A549 treated with GW870086 at 1 μM for 4 hours (cell line): Measurements from ENCODE around the gene SERHL2. TPM values are rescaled to one million over a fixed set of nuclear protein-coding genes. Genes with fewer than 3 reads are reported as not detected.

Experiments used
- total RNA-seq: library from RNA; stranded (reverse); fragments of 200-300 nt; extraction: Qiagen RNA extraction; gene quantifications from 5 replicates; pipeline ENCODE4 v1.2.3, GENCODE V29; 2022; ENCODE audit warnings: low read depth

Gene SERHL2, protein sequence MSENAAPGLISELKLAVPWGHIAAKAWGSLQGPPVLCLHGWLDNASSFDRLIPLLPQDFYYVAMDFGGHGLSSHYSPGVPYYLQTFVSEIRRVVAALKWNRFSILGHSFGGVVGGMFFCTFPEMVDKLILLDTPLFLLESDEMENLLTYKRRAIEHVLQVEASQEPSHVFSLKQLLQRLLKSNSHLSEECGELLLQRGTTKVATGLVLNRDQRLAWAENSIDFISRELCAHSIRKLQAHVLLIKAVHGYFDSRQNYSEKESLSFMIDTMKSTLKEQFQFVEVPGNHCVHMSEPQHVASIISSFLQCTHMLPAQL
- total RNA-seq, result 0.13 to 0.59 TPM (median 0.24 TPM) in 3 of 5 replicates, not detected in the others

GRCh38 chr22:42553475-42554361 lies at the start of gene SERHL2:
SERHL2 (plus strand) TSS chr22:42553956; CDS start chr22:42554021, 65 bp downstream.

GRCh38 chr22:42519525-42520401 lies 34.0 kb upstream of the SERHL2 start, which contains the start of gene RRP7A:
RRP7A (minus strand) TSS chr22:42519796; CDS start chr22:42519786, 10 bp downstream.

DNA sequence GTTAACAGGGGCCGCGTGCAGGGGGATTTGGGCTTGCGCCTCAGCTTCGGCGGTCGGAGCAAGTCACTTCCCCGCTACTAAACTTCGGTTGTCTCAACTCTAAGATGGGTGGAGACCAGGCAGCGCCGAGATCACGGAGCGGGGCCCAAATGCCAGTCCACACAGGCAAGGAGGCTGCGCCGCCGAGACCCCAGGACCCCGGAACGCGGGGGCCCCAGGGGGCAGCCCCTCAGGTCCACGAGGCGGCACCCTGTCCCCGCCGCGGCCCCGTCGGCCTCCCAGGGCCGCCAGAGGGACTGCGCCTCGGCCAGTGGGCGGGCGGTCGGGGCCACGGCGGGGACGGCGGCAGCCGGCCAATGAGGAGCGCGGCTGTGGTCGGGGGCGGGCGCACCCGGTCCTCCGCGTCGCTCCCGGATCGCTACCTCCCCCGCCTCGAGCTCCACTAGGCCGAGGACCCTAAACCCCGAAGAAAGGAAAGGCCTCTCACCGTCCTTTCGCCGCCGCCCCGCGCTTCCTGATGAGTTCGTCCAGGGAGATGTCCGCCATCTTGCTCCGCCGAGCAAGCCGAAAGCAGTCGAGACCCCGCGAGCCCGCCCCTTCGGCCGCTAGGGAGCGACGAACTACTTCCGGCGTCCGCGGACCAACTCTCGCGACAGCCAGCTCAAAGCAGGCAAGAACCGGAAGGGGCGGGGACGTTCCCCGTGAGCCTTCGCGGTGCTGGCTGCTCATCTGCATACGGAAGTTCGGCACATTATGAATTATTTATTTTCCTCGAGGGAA lies 60.7 kb downstream of the SERHL2 start, which contains the start of gene POLDIP3:
POLDIP3 (minus strand) TSS at position 572 of the 780 bp plus-strand sequence; CDS start at position 546, 26 bp downstream.

Other genes starting within 250 kb of the SERHL2 start
- not detected in 5 replicates for gene NFAM1, start 121.6 kb upstream of the SERHL2 start, total RNA-seq
- 45.1 to 65.1 TPM (median 56.7 TPM) in 5 replicates for gene RRP7A, start 34.2 kb upstream of the SERHL2 start, total RNA-seq
- 35.5 to 41.8 TPM (median 39.1 TPM) in 5 replicates for gene POLDIP3, start 60.9 kb downstream of the SERHL2 start, total RNA-seq
- gene ATP5MGL, start 86.6 kb downstream of the SERHL2 start, total RNA-seq, result not detected in 5 replicates
- 91.7 to 123 TPM (median 114 TPM) in 5 replicates for gene CYB5R3, start 95.4 kb downstream of the SERHL2 start, total RNA-seq
- gene A4GALT, start 166.9 kb downstream of the SERHL2 start, total RNA-seq, result 15.2 to 24.7 TPM (median 24.1 TPM) in 5 replicates